KBM-7 (cell line): ENCODE data around the gene RIMS3.
A peak's percentile ranks its signal among the peaks of the same experiment; 100 is the strongest.
"Not testable (repeated sequence)": the region's sequence is repeated elsewhere in the genome, so short reads cannot be mapped to it uniquely, and the experiment has no call there.

Experiments used
- DNase-seq: peaks from one replicate; pipeline ENCODE4 v3.0.0-alpha.2; 2015
- in situ Hi-C: fragments of 300-500 bp; cut with MboI; formaldehyde crosslinking; loops from 2 replicates; pipeline ENCODE4 v1.14.3; 2020; ENCODE audit warnings: low sequenced_read_pairs, low pct_unique_long_range_greater_than_20kb, mixed read lengths

RIMS3 gene

GRCh38 chr1:40665335-40666171 lies at the start of gene RIMS3:
Gene RIMS3 (minus strand): TSS chr1:40665682. CDS start chr1:40641925, 23,757 bp downstream.
- in situ Hi-C loops, result no loop called here
- DNase-seq, result peak; percentile 78

- peak; percentile 89 for DNase-seq
- in situ Hi-C loops, result no loop called here
Measured at GRCh38 chr1:40712997-40713396, 47.5 kb upstream of the RIMS3 start.

GRCh38 chr1:40712405-40712944 lies 47.0 kb upstream of the RIMS3 start:
- no peak for DNase-seq
- in situ Hi-C loops, result no loop called here

GRCh38 chr1:40711465-40712404 lies 46.3 kb upstream of the RIMS3 start:
- DNase-seq, result peak; percentile 50
- in situ Hi-C loops, result no loop called here

GRCh38 chr1:40710581-40711315 lies 45.3 kb upstream of the RIMS3 start:
- DNase-seq, result peak; percentile 24
- in situ Hi-C loops, result no loop called here

GRCh38 chr1:40709802-40710278 lies 44.4 kb upstream of the RIMS3 start:
- DNase-seq, result no peak
- in situ Hi-C loops, result no loop called here

- DNase-seq, result peak; percentile 96
- in situ Hi-C loops, result no loop called here
Measured at GRCh38 chr1:40709100-40709801, 43.8 kb upstream of the RIMS3 start.

- DNase-seq, result no peak
- in situ Hi-C loops, result no loop called here
Measured at GRCh38 chr1:40708750-40709099, 43.2 kb upstream of the RIMS3 start.

- in situ Hi-C loops, result no loop called here
Measured at GRCh38 chr1:40706626-40707025, 41.1 kb upstream of the RIMS3 start.

GRCh38 chr1:40704817-40705733 lies 39.6 kb upstream of the RIMS3 start:
- in situ Hi-C loops, result no loop called here
- no peak for DNase-seq

More at GRCh38 chr1:40706626-40707025, 41.1 kb upstream of the RIMS3 start:
- DNase-seq, result no peak

GRCh38 chr1:40703316-40703715 lies 37.8 kb upstream of the RIMS3 start:
- DNase-seq, result peak; percentile 43
- in situ Hi-C loops, result no loop called here

GRCh38 chr1:40702810-40703209 lies 37.3 kb upstream of the RIMS3 start:
- in situ Hi-C loops, DNase-seq: not testable (repeated sequence)

- no peak for DNase-seq
- in situ Hi-C loops, result no loop called here
Measured at GRCh38 chr1:40701684-40702083, 36.2 kb upstream of the RIMS3 start.

- in situ Hi-C loops, result no loop called here
- DNase-seq, result no peak
Measured at GRCh38 chr1:40699787-40700186, 34.3 kb upstream of the RIMS3 start.

GRCh38 chr1:40697436-40697835 lies 32.0 kb upstream of the RIMS3 start:
- DNase-seq, result no peak
- in situ Hi-C loops, result no loop called here

- in situ Hi-C loops, result no loop called here
- no peak for DNase-seq
Measured at GRCh38 chr1:40696294-40696693, 30.8 kb upstream of the RIMS3 start.

GRCh38 chr1:40694353-40694874 lies 28.9 kb upstream of the RIMS3 start:
- in situ Hi-C loops, result no loop called here
- no peak for DNase-seq
